ENCODE measurements around the gene ORMDL3. TPM values are rescaled to one million over a fixed set of nuclear protein-coding genes. Genes with fewer than 3 reads are reported as not detected.

Gene ORMDL3
- total RNA-seq, 4 donors from 2014 or later: 33.0 to 97.4 (median 79.0) TPM

DNA sequence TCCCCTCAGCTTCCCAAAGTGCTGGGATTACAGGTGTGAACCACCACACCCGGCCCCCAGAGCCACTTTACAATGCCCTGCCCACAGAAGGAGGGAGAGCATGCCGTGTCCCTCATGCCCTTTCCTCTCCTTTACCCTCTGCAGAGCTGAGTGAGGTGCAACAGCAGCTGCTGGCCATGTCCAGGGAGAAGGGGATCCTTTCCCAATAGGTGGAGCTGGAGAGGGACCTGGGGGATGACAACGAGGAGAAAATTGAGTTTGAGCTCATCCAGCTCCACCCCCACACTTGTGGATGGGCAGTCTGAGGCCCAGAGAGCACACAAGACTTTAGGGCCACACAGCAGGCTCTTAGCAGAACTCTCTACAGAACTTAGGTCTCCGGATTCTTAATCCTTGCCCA, 27.5 kb upstream of the ORMDL3 start:
- Histone ChIP-seq H3K27me3 (no peaks in the 10 kb centered on the region), H3K4me3 (no peak overlapping the region), H3K36me3 (no peaks in the 10 kb centered on the region), H3K4me1 (peaks cover 0 to 7% (median 0%) of the 10 kb centered on the region in 4 donors), H3K27ac (no peak overlapping the region), H3K9me3 (no peaks in the 10 kb centered on the region)
- TF ChIP-seq, protein P1, sequence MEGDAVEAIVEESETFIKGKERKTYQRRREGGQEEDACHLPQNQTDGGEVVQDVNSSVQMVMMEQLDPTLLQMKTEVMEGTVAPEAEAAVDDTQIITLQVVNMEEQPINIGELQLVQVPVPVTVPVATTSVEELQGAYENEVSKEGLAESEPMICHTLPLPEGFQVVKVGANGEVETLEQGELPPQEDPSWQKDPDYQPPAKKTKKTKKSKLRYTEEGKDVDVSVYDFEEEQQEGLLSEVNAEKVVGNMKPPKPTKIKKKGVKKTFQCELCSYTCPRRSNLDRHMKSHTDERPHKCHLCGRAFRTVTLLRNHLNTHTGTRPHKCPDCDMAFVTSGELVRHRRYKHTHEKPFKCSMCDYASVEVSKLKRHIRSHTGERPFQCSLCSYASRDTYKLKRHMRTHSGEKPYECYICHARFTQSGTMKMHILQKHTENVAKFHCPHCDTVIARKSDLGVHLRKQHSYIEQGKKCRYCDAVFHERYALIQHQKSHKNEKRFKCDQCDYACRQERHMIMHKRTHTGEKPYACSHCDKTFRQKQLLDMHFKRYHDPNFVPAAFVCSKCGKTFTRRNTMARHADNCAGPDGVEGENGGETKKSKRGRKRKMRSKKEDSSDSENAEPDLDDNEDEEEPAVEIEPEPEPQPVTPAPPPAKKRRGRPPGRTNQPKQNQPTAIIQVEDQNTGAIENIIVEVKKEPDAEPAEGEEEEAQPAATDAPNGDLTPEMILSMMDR (IDR thresholded peaks at IDR 0.05): no peak
- TF ChIP-seq POLR2A (IDR thresholded peaks at IDR 0.05): no peak
- DNase-seq: no peak

DNA sequence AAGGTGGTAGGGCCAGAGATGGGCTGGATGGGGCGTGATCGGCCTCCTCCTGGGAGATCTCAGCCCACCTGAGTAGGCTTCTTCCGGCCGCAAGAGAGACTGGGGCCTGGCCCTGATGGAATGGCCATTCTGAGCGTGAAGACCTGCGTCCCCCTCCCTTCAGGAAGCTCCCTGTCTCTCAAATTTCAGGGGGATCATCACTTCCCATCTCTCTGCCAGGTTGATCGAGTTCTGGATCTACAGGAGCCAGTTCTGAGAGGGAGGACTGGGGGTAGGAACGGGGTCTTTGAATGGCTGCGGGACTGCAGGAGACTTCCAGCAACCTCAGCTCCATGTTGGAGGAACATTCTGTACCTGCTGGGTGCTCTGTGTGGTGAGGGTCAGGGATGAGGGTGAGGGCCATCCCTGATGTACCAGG, 26.1 kb upstream of the ORMDL3 start:
- no peak for TF ChIP-seq POLR2A (IDR thresholded peaks at IDR 0.05)
- TF ChIP-seq, protein P1 (IDR thresholded peaks at IDR 0.05): no peak
- no peaks in the 10 kb centered on the region for H3K36me3 ChIP-seq
- no peaks in the 10 kb centered on the region for H3K9me3 ChIP-seq
- no peaks in the 10 kb centered on the region for H3K27me3 ChIP-seq
- no peak for DNase-seq
- peak overlapping the region; percentile 59 to 79 (median 70) for H3K27ac ChIP-seq
- peaks cover 0 to 7% (median 0%) of the 10 kb centered on the region in 4 donors for H3K4me1 ChIP-seq
- peak overlapping the region; percentile 36 to 57 (median 46) for H3K4me3 ChIP-seq

DNA sequence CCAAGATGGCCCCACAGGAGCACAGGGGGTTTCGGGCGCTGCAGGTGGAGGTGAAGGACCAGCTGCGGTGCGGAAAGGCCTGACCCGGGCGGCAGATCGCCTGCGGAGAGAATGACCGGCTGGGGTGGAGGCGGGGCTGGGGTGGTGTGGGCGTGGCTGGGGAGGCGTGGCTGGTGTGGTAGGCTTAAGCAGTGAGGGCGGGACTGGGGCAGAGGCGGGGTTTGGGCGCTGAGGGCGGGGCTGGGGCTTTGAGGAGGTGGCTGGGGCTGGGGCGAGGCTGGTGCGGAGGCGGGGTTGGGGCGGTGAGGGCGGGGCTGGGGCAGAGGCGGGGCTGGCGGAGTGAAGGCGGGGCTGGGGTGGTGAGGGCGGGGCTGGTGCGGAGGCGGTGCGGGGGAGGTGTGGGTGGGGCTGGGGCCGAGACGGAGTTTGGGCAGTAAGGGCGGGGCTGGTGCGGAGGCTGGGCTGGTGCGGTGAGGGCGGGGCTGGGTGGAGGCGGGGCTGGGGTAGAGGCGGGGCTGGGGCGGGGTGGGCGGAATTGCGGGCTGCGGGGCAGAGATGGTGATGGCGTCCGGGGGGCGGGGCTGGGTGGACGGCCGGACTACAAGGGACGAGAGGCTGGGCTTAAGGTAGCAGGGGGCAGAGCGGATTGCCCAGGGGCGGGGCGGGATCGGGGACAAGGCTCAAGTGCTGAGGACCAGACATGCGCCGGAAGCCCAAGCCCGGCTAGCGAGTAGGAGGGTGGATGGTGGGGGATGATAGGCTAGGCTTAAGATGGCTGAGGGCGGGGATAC, 25.5 kb upstream of the ORMDL3 start:
- TF ChIP-seq POLR2A (IDR thresholded peaks at IDR 0.05): peak in 1 of 2 donors; percentile 44
- TF ChIP-seq, protein P1 (IDR thresholded peaks at IDR 0.05): no peak
- Histone ChIP-seq H3K4me3 (peak overlapping the region; percentile 36 to 62 (median 48)), H3K27ac (peak overlapping the region; percentile 59 to 79 (median 70)), H3K4me1 (peaks cover 0 to 7% (median 0%) of the 10 kb centered on the region in 4 donors), H3K27me3 (no peaks in the 10 kb centered on the region), H3K9me3 (no peaks in the 10 kb centered on the region), H3K36me3 (no peaks in the 10 kb centered on the region)
- DNase-seq: peak; percentile 98 to 100 (median 99)

DNA sequence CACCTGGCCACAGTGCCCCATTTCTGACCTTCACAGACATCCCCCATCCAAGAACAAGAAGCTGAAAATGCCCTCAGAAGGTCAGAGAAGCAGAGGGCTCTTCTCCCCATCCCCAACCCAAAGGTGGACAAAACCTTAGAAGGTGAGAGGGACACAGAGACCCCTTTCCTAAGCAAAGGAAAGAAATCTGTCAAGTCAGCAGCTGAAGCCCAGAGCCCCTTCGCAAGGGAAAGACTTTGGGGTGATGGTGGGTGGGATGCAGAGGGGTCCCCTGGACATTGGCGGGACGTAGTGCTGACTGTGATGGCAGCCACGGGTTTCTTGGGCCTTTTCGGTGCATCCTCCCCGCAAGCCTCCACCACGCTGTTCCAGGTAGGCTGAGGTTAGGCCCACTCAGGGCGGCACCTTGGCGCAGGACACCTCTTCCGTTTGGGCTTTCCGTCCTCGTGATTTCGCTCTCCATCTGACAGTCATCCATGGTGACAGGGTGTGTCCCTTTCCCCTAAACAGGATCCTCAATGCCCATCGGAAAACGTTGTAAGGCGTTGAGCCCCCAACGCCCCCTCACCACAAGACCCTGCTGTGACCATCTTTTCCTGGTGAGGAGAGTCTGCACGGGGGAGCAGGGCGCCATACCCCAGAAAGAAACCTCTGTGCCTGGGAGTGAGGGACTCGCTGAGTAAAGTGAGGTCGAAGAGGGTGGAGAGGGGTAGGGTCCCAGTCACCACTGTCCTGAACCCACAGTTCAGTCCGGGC, 24.7 kb upstream of the ORMDL3 start:
- DNase-seq: peak in 1 of 3 donors; percentile 54

DNA sequence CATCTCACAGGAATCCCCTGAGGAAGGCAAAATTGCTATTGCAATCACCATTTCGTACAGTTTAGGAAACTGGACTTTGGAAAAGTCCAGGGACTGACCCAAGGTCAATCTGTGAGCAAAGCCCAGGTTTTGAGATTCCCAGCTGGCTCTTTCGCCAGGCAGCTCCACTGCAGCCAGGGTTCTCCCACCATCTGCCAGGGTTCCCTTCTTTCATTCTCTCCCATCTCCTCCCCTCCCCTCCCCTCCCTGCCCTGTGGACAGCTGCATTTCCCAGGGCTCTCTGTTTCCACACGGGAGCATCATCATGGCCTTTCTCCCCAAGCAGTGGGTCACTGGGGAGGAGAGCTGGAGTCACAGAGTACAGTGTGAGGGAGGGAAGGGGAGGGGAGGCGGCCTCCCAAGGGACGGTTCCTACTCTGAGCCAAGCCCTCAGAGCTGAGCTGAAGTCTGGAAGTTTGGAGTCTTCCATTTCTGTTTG, 23.5 kb upstream of the ORMDL3 start:
- Histone ChIP-seq H3K27me3 (no peaks in the 10 kb centered on the region), H3K4me1 (peaks cover 0 to 7% (median 0%) of the 10 kb centered on the region in 4 donors), H3K36me3 (no peaks in the 10 kb centered on the region), H3K27ac (no peak overlapping the region), H3K4me3 (no peak overlapping the region), H3K9me3 (no peaks in the 10 kb centered on the region)
- no peak for TF ChIP-seq POLR2A (IDR thresholded peaks at IDR 0.05)
- TF ChIP-seq, protein P1 (IDR thresholded peaks at IDR 0.05): no peak
- no peak for DNase-seq

More for the DNA sequence above, 24.7 kb upstream of the ORMDL3 start:
- Histone ChIP-seq H3K9me3 (no peaks in the 10 kb centered on the region), H3K27ac (peak overlapping the region in 3 of 4 donors; percentile 20 to 78 (median 73)), H3K27me3 (no peaks in the 10 kb centered on the region), H3K36me3 (no peaks in the 10 kb centered on the region), H3K4me1 (peaks cover 0 to 7% (median 0%) of the 10 kb centered on the region in 4 donors), H3K4me3 (peak overlapping the region; percentile 25 to 62 (median 48))
- no peak for TF ChIP-seq POLR2A (IDR thresholded peaks at IDR 0.05)
- TF ChIP-seq, protein P1 (IDR thresholded peaks at IDR 0.05): no peak
